GM03348 (cell line): Measurements from ENCODE around the gene DNHD1.
A peak's percentile ranks its signal among the peaks of the same experiment; 100 is the strongest.
"Not testable (repeated sequence)": the region's sequence is repeated elsewhere in the genome, so short reads cannot be mapped to it uniquely, and the experiment has no call there.

Experiments used
- DNase-seq: peaks from one replicate; pipeline ENCODE4 v3.0.0; 2012; ENCODE audit warnings: low spot score

DNHD1 gene

GRCh38 chr11:6480299-6480914 lies 16.7 kb upstream of the DNHD1 start:
- no peak for DNase-seq

GRCh38 chr11:6481012-6481923 lies 15.8 kb upstream of the DNHD1 start, which contains the start of the genes ARFIP2 and TIMM10B:
Gene ARFIP2, minus strand, starts transcription at chr11:6481331. Its CDS starts 910 bp downstream, at chr11:6480421.
Gene TIMM10B, plus strand, starts transcription at chr11:6481501. Its CDS starts 16 bp downstream, at chr11:6481517.
- DNase-seq: peak; percentile 98

- no peak for DNase-seq
Observed at GRCh38 chr11:6481924-6482275, 15.2 kb upstream of the DNHD1 start.

- no peak for DNase-seq
Observed at GRCh38 chr11:6482441-6482840, 14.6 kb upstream of the DNHD1 start.

GRCh38 chr11:6483015-6483414 lies 14.1 kb upstream of the DNHD1 start:
- DNase-seq: no peak

- DNase-seq: no peak
Observed at GRCh38 chr11:6485661-6486060, 11.4 kb upstream of the DNHD1 start.

- DNase-seq: no peak
Observed at GRCh38 chr11:6486256-6486655, 10.8 kb upstream of the DNHD1 start.

GRCh38 chr11:6486938-6487337 lies 10.1 kb upstream of the DNHD1 start:
- no peak for DNase-seq

- no peak for DNase-seq
Observed at GRCh38 chr11:6488342-6488741, 8.7 kb upstream of the DNHD1 start.

- no peak for DNase-seq
Observed at GRCh38 chr11:6488821-6489220, 8.3 kb upstream of the DNHD1 start.

GRCh38 chr11:6489306-6489705 lies 7.8 kb upstream of the DNHD1 start:
- DNase-seq: no peak

GRCh38 chr11:6498121-6498520 lies 1.0 kb downstream of the DNHD1 start:
- DNase-seq: peak; percentile 81

- DNase-seq: no peak
Observed at GRCh38 chr11:6498544-6498943, 1.5 kb downstream of the DNHD1 start.

GRCh38 chr11:6502382-6502781 lies 5.3 kb downstream of the DNHD1 start:
- no peak for DNase-seq

- no peak for DNase-seq
Observed at GRCh38 chr11:6504166-6504565, 7.1 kb downstream of the DNHD1 start.

GRCh38 chr11:6505577-6506240 lies 8.6 kb downstream of the DNHD1 start:
- peak; percentile 76 for DNase-seq

- no peak for DNase-seq
Observed at GRCh38 chr11:6516865-6517264, 19.8 kb downstream of the DNHD1 start.

- no peak for DNase-seq
Observed at GRCh38 chr11:6520265-6520664, 23.2 kb downstream of the DNHD1 start.

- not testable (repeated sequence) for DNase-seq
Observed at GRCh38 chr11:6521946-6522345, 24.9 kb downstream of the DNHD1 start.

- DNase-seq: no peak
Observed at GRCh38 chr11:6523253-6523652, 26.2 kb downstream of the DNHD1 start.

- DNase-seq: no peak
Observed at GRCh38 chr11:6526411-6527135, 29.5 kb downstream of the DNHD1 start.

GRCh38 chr11:6529266-6529665 lies 32.2 kb downstream of the DNHD1 start:
- no peak for DNase-seq
